Thymus (tissue), 11 donors: ENCODE data around the gene RAB15. TPM values are rescaled to one million over a fixed set of nuclear protein-coding genes. Genes with fewer than 3 reads are reported as not detected.
"Not testable (repeated sequence)": the region's sequence is repeated elsewhere in the genome, so short reads cannot be mapped to it uniquely, and the experiment has no call there.

Experiments used
- DNase-seq, 9 donors: peaks; one replicate each; pipeline ENCODE4 v3.0.0-alpha.2; 2013; ENCODE audit warnings: low spot score in 9 of 9, low read depth in 6 of 9, missing footprints in 1 of 9
- H3K27ac ChIP-seq, 2 donors: one replicate each; pipeline ENCODE4 v1.5.1; 2013; ENCODE audit warnings: control low read depth in 1 of 2, low read depth in 1 of 2, low read length in 1 of 2, mild to moderate bottlenecking in 1 of 2, moderate library complexity in 1 of 2
- H3K27me3 ChIP-seq, 2 donors: one replicate each; pipeline ENCODE4 v1.5.1; 2013; ENCODE audit warnings: low read length in 1 of 2; ENCODE audit not compliant: control insufficient read depth in 2 of 2, insufficient read depth in 1 of 2
- H3K36me3 ChIP-seq, 2 donors: one replicate each; pipeline ENCODE4 v1.5.1; 2013; ENCODE audit warnings: low read length in 1 of 2, mild to moderate bottlenecking in 1 of 2, moderate library complexity in 1 of 2; ENCODE audit not compliant: control insufficient read depth in 2 of 2, insufficient read depth in 2 of 2
- H3K4me1 ChIP-seq, 2 donors: one replicate each; pipeline ENCODE4 v1.5.1; 2013; ENCODE audit warnings: low read length in 2 of 2; ENCODE audit not compliant: control insufficient read depth in 2 of 2, insufficient read depth in 2 of 2
- H3K4me3 ChIP-seq, 2 donors: one replicate each; pipeline ENCODE4 v1.5.1; 2013; ENCODE audit warnings: low read length in 2 of 2, control low read depth in 1 of 2, mild to moderate bottlenecking in 1 of 2
- H3K9me3 ChIP-seq, 2 donors: one replicate each; pipeline ENCODE4 v1.5.1; 2013; ENCODE audit warnings: low read length in 1 of 2, mild to moderate bottlenecking in 1 of 2; ENCODE audit not compliant: control insufficient read depth in 2 of 2, insufficient read depth in 1 of 2
- WGBS: extraction: QIAGEN DNeasy Blood & Tissue Kit; methylation state at CpG from one replicate; pipeline ENCODE4 v1.1.7; 2013; 5-methylcytosine and 5-hydroxymethylcytosine counted together
- polyA plus RNA-seq: library from polyadenylated mRNA; stranded (reverse); fragments of 200-250 nt; gene quantifications from one replicate; pipeline ENCODE4 v1.2.3, GENCODE V29; 2013
- total RNA-seq: library from RNA; stranded (reverse); fragments of 120-200 nt; gene quantifications from one replicate; pipeline ENCODE4 v1.2.4, GENCODE V29; 2013
- donor health status: healthy.

RAB15 gene
- total and polyA plus RNA-seq, 2 donors = 6.8 to 8.8 TPM

DNA sequence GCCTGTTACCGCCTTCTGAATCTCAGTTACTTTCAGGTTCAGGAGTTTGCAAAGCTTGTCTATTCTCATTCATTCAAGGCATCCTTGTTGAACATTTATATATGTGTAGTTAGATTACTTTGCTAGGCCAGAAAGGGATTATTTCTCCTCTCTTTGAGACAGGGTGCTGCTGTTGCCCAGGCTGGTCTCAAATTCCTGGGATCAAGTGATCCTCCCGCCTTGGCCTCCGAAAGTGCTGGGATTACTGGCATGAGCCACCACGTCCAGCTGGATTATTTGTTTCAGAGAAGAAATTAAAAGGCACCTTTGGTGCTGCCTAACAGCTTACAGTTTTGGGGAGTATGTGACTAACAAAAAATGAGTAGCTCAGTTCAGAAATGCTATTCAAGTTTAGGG, 57.1 kb downstream of the RAB15 start:
- no peaks in the 10 kb centered on the region for H3K9me3 ChIP-seq
- H3K27me3 ChIP-seq = no peaks in the 10 kb centered on the region
- peaks cover 7 to 10% of the 10 kb centered on the region in 2 donors for H3K4me1 ChIP-seq
- DNase-seq = no peak
- H3K36me3 ChIP-seq = peaks cover 0 to 3% of the 10 kb centered on the region in 2 donors
- peak overlapping the region; percentile 25 to 89 for H3K27ac ChIP-seq
- 63% methylated on average over 4 of the region's 4 CpGs for WGBS
- peak overlapping the region; percentile 81 to 85 for H3K4me3 ChIP-seq

- Histone ChIP-seq H3K27ac (peak within 1 kb of the TSS; percentile 89 to 97), H3K36me3 (peaks cover 0 to 3% of the 10 kb centered on the region in 2 donors), H3K4me1 (peaks cover 7 to 10% of the 10 kb centered on the region in 2 donors), H3K27me3 (peaks cover 0 to under 1% of the 10 kb centered on the region in 2 donors), H3K9me3 (no peaks in the 10 kb centered on the region), H3K4me3 (peak within 1 kb of the TSS; percentile 81 to 85)
- DNase-seq = peak; percentile 95 to 99 (median 98)
- under 1% methylated on average over 49 of the region's 49 CpGs for WGBS
These were observed 57.7 kb downstream of the RAB15 start, which contains the start of gene CHURC1 for GRCh38 chr14:64914237-64915028. Gene CHURC1 (plus strand): TSS chr14:64914455. CDS start chr14:64914496, 41 bp downstream.

DNA sequence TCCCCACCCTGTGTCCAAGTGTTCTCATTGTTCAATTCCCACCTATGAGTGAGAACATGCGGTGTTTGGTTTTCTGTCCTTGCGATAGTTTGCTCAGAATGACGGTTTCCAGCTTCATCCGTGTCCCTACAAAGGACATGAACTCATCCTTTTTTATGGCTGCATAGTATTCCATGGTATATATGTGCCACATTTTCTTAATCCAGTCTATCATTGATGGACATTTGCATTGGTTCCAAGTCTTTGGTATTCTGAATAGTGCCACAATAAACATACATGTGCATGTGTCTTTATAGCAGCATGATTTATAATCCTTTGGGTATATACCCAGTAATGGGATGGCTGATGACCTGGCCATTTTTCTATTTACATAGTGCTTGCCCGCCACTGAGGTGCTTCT, 58.7 kb downstream of the RAB15 start:
- H3K9me3 ChIP-seq, H3K4me3 ChIP-seq, DNase-seq, H3K27ac ChIP-seq, H3K36me3 ChIP-seq, H3K27me3 ChIP-seq: not testable (repeated sequence)
- 55% methylated on average over 4 of the region's 5 CpGs for WGBS
- H3K4me1 ChIP-seq = peaks cover 7 to 10% of the 10 kb centered on the region in 2 donors

GRCh38 chr14:64912261-64912660, 59.9 kb downstream of the RAB15 start:
- 54% methylated on average over 1 of the region's 1 CpG for WGBS

GRCh38 chr14:64910847-64911495, 61.2 kb downstream of the RAB15 start:
- Histone ChIP-seq H3K27ac (no peak overlapping the region), H3K9me3 (no peaks in the 10 kb centered on the region), H3K36me3 (no peaks in the 10 kb centered on the region), H3K27me3 (peaks cover 0 to 4% of the 10 kb centered on the region in 2 donors), H3K4me3 (no peak overlapping the region), H3K4me1 (peaks cover 7 to 10% of the 10 kb centered on the region in 2 donors)
- WGBS = 59% methylated on average over 3 of the region's 3 CpGs
- no peak for DNase-seq

More at GRCh38 chr14:64912261-64912660, 59.9 kb downstream of the RAB15 start:
- Histone ChIP-seq H3K36me3 (no peaks in the 10 kb centered on the region), H3K9me3 (no peaks in the 10 kb centered on the region), H3K27ac (no peak overlapping the region), H3K4me3 (no peak overlapping the region), H3K27me3 (peaks cover 0 to 2% of the 10 kb centered on the region in 2 donors), H3K4me1 (peaks cover 7 to 10% of the 10 kb centered on the region in 2 donors)
- DNase-seq = no peak

GRCh38 chr14:64906022-64906421, 66.1 kb downstream of the RAB15 start:
- Histone ChIP-seq H3K4me3 (no peak overlapping the region), H3K9me3 (no peaks in the 10 kb centered on the region), H3K4me1 (no peaks in the 10 kb centered on the region), H3K27me3 (peaks cover 0 to 4% of the 10 kb centered on the region in 2 donors), H3K27ac (no peak overlapping the region), H3K36me3 (no peaks in the 10 kb centered on the region)
- DNase-seq = no peak
- 67% methylated on average over 6 of the region's 6 CpGs for WGBS

GRCh38 chr14:64899958-64900357, 72.2 kb downstream of the RAB15 start:
- no peak for DNase-seq
- no peak overlapping the region for H3K4me3 ChIP-seq
- H3K36me3 ChIP-seq = no peaks in the 10 kb centered on the region
- no peaks in the 10 kb centered on the region for H3K9me3 ChIP-seq
- H3K4me1 ChIP-seq = peaks cover 3 to 5% of the 10 kb centered on the region in 2 donors
- H3K27ac ChIP-seq = no peak overlapping the region
- H3K27me3 ChIP-seq = peaks cover 0 to 3% of the 10 kb centered on the region in 2 donors
- WGBS = 89% methylated on average over 1 of the region's 1 CpG
